Measurements from ENCODE around the gene CCPG1.
"Not testable (repeated sequence)": the region's sequence is repeated elsewhere in the genome, so short reads cannot be mapped to it uniquely, and the experiment has no call there.

CCPG1 gene, protein sequence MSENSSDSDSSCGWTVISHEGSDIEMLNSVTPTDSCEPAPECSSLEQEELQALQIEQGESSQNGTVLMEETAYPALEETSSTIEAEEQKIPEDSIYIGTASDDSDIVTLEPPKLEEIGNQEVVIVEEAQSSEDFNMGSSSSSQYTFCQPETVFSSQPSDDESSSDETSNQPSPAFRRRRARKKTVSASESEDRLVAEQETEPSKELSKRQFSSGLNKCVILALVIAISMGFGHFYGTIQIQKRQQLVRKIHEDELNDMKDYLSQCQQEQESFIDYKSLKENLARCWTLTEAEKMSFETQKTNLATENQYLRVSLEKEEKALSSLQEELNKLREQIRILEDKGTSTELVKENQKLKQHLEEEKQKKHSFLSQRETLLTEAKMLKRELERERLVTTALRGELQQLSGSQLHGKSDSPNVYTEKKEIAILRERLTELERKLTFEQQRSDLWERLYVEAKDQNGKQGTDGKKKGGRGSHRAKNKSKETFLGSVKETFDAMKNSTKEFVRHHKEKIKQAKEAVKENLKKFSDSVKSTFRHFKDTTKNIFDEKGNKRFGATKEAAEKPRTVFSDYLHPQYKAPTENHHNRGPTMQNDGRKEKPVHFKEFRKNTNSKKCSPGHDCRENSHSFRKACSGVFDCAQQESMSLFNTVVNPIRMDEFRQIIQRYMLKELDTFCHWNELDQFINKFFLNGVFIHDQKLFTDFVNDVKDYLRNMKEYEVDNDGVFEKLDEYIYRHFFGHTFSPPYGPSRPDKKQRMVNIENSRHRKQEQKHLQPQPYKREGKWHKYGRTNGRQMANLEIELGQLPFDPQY

DNA sequence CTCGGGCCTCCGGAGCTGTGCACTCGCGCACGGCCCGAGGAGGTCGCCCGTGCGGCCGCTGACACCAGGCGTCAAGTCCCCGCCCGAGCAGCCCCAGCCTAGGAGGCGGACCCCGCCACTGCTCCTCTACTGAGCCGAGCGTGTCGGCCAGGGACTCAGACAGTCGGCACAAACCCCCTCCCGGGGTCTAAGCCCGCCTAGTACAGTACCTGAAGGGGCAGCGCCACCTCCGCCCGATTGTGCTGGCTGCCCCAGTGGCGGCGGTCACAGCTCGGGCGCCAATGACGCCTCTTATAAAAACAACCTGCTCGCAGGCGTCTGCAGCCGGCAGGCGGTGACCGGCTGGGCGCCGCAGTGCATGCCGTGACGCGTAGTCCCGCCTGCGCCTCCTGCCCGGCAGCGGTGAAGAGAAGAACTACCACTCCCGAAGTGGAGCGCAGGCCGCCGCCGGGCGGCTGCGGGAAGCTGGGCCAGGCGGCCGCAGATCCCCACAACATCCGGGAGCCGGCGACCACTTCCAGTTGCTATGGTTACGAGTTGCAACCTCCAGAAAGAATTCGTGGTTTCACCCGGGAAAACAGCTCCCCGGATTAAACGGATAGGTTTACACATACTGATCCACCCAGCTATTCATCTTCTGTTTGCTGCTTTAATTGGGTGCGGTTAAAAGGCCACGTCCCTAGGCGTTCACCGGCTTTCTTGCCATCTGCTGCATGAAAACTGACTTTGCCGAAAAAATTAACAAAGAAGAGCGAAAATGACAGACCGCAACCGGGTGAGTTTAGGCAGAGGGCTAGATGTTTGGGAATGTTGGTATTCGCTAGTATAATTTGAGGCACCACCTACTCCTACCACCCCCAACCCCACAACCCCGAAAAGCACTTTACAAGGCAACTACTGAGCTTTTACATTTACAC is at the start of gene CCPG1, which contains the start of gene PIERCE2:
Gene CCPG1, minus strand, starts transcription at position 348 of the 917 bp plus-strand sequence. CDS start 18,935 bp downstream, outside the sequence.
Gene PIERCE2, plus strand, starts transcription at position 484 of the 917 bp plus-strand sequence. Its CDS starts 274 bp downstream, at position 758.
- DNase-seq: peak; percentile 91

- no peak for DNase-seq
Observed at GRCh38 chr15:55457401-55458022, 49.4 kb upstream of the CCPG1 start.

- not testable (repeated sequence) for DNase-seq
Observed at GRCh38 chr15:55447030-55447394, 38.9 kb upstream of the CCPG1 start.

- DNase-seq: not testable (repeated sequence)
Observed at GRCh38 chr15:55446379-55447029, 38.3 kb upstream of the CCPG1 start.

DNA sequence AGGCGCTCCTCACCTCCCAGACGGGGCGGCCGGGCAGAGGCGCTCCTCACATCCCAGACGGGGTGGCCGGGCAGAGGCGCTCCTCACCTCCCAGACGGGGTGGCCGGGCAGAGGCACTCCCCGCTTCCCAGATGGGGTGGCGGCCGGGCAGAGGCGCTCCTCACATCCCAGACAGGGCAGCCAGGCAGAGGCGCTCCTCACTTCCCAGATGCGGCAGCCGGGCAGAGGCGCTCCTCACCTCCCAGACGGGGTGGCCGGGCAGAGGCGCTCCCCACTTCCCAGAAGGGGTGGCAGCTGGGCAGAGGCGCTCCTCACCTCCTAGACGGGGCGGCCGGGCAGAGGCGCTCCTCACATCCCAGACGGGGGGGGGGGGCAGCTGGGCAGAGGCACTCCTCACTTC is 37.8 kb upstream of the CCPG1 start:
- not testable (repeated sequence) for DNase-seq

GRCh38 chr15:55443141-55443540 is 35.0 kb upstream of the CCPG1 start:
- not testable (repeated sequence) for DNase-seq

DNA sequence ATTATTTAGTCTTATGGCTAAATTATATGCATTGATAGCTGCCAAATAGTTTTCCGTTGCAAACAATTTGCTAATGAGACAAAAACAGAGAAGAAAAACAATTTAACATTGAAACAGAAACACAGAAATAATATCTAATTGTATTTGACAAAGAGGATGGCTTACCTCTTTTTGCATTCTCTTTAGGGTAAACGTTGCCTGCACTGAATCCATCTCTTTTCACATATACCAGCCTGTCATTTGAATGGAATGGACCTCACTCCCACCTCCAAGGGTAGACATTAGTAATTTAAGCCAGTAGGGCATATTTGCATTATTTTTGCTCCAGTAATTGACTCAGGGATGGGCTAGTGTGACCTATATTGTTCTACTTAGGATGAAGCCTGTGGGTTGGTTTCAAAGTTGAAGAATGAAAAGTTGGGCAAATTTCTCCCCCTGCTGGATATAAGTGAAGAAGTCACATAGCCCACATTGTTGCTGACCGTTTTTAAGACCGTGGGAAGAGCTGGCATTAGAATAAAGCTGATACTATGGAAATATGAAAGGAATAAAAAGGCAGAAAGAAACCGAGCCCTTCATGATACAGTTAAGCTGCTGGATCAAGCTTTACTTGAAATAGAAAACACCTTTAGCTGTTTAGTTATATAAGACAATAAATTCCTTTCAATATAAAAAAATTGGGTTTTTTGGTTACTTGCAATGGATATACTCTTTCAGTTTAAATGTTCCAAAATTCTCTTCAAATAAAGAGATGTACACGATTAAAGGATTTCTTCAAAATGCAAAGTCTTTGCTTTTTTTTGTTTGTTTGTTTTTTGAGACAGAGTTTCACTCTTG is 27.0 kb upstream of the CCPG1 start:
- no peak for DNase-seq

- no peak for DNase-seq
Observed at GRCh38 chr15:55422089-55422488, 13.9 kb upstream of the CCPG1 start.

DNA sequence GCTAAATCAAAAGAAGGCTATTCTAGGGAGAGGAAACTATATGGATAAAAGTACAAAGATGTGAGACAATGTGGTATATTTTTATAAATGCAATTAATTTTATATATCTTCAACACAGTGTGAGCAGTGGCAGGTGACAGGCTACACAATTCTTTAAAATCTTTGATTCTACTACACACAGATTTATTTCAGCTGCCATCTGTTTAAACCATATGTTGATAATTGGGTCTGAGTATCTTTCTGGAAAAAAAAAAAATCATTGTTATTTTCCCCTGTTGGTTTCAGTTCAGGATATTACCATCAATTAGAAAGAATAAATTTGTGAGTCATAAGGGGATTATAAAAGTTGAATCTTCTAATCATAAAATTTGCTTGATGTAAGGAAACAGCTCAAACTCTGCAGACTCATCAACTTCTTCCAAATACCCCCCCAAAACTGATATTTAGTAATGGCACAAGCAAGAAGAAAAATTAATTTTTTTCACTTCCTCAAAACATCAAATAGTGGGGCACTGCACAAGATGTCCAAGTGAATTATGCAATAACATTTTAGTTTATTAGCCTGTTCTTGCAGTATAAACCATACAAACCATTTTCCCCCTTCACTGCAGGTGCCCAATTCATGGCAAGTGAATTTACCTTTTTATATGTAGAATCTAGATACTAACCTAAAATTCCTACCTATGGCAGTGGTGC is 12.2 kb upstream of the CCPG1 start:
- no peak for DNase-seq

DNA sequence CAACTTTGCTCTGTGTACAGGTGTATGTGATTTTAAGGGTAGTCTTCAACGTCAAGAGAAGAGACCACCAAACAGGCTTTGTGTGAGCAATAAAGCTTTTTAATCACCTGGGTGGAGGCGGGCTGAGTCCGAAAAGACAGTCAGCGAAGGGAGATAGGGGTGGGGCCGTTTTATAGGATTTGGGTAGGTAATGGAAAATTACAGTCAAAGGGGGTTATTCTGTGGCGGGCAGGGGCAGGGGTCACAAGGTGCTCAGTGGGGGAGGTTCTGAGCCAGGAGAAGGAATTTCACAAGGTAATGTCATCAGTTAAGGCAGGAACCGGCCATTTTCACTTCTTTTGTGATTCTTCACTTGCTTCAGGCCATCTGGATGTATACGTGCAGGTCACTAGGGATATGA is 9.5 kb upstream of the CCPG1 start:
- not testable (repeated sequence) for DNase-seq

DNA sequence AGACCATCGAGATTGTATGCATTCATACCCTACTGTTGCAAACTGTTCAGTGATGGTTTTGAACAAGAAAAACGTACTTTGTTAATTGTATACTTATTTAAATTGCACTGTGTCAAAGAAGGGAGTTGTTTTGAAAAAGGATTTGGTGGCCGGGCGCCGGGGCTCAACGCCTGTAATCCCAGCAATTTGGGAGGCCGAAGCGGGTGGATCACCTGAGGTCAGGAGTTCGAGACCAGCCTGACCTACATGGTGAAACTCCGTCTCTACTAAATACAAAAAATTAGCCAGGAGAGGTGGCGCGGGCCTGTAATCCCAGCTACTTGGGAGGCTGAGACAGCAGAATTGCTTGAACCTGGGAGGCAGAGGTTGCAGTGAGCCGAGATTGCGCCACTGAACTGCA is 817 bp upstream of the CCPG1 start:
- not testable (repeated sequence) for DNase-seq

DNA sequence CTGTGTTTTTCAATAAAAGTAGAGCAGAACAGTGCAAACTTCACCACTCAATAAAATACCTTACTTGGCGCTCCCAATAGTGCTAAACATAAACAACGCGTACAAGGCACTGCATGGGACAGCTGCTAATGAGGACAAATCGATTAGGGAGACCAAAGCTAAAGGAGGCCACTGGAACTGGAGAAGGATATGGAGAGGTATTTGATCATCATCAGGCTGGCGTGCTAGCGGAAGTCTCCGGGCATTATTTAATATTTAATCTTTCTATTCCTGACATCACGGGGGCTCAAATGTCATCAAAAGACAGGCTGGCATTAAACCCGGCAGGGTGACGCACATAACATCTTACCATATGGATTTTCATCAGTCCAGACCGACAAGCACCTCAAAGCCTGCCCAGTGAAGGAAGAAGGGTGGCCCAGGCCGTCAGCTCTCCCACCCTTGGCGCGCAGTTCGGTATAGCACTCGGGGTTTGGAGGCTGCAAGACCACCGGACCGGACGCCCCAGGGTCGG is 604 bp downstream of the CCPG1 start:
- no peak for DNase-seq

DNA sequence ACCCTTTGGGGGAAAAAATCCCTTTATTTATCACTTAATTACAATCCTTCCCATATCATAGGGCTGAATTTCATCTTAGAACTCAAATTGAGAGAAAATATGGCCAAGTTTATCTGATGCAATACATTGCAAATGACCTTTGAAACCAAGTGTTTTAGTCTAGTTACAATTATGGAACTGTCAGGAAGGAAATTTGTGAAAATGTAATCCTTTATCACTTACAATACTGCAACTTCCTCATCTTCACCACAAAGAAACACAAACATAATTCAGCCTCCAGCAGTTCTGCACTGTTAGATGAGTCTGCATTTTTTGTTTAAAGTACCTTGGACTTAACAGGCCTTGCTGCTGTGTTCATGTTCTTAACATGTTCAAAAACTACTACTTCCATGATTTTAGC is 4.6 kb downstream of the CCPG1 start:
- no peak for DNase-seq

- no peak for DNase-seq
Observed at GRCh38 chr15:55402707-55403106, 5.5 kb downstream of the CCPG1 start.

- DNase-seq: no peak
Observed at GRCh38 chr15:55401786-55402246, 6.3 kb downstream of the CCPG1 start.

DNA sequence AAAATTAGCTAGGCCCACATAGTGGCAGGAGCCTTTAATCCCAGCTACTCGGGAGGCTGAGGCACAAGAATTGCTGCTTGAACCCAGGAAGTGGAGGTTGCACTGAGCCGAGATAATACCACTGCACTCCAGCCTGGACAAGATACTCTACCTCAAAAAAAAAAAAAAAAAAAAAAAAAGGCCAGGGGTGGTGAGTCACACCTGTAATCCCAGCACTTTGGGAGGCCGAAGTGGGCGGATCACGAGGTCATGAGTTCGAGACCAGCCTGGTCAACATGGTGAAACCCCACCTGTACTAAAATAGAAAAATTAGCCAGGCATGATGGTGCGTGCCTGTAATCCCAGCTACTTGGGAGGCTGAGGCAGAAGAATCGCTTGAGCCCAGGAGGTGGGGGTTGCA is 8.1 kb downstream of the CCPG1 start:
- not testable (repeated sequence) for DNase-seq

DNA sequence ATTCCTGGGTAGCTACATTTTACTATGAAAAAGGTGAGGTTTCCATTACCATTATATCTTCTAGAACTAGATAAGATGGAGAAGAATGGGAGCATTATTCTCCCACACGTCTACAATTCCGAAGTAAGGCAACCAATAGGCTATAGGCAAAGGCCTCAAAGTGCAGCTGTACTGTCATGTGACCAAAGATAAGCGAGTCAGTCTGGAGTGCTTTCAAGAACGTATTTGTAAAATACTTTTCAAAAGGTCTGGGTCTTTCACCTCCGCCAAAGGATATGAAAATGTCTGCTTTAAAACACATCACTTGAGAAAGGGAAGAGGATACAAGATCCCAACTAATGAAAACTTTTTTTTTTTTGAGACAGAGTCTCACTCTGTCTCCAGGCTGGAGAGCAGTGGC is 9.9 kb downstream of the CCPG1 start:
- no peak for DNase-seq

DNA sequence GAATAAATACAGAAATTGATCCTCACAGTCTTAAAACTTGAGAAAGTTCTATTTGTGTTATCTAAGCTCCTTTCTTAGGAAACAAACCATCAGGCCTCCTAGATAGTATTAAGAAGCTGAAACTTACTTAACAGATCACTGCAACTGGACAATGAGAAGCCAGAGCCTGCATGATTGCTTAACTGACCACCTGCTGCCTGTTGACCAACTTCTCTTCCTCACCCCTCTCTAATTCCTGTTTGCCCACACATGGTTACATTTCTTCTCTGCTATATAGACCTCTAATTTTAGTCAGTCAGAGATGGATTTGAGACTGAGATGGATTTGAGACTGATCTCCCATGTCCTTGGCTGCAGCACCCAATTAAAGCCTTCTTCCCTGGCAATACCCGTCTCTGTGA is 13.5 kb downstream of the CCPG1 start:
- DNase-seq: no peak

GRCh38 chr15:55389264-55389607 is 18.9 kb downstream of the CCPG1 start:
- no peak for DNase-seq

- no peak for DNase-seq
Observed at GRCh38 chr15:55387027-55387426, 21.1 kb downstream of the CCPG1 start.
